IPS-NIHi7 (cell line): ENCODE data around the gene MORN1.
"Not testable (repeated sequence)": the region's sequence is repeated elsewhere in the genome, so short reads cannot be mapped to it uniquely, and the experiment has no call there.

Experiments used
- DNase-seq: peaks from one replicate; pipeline ENCODE4 v3.0.0; 2012; ENCODE audit warnings: mixed read lengths; ENCODE audit errors: extremely low spot score

The MORN1 gene

GRCh38 chr1:2339206-2340085 is 51.9 kb downstream of the MORN1 start:
- DNase-seq: no peak

GRCh38 chr1:2337501-2337900 is 53.9 kb downstream of the MORN1 start:
- no peak for DNase-seq

- no peak for DNase-seq
These were observed 54.3 kb downstream of the MORN1 start for GRCh38 chr1:2337081-2337480.

- no peak for DNase-seq
These were observed 54.9 kb downstream of the MORN1 start for GRCh38 chr1:2336499-2336898.

- no peak for DNase-seq
These were observed 55.5 kb downstream of the MORN1 start for GRCh38 chr1:2335721-2336455.

- no peak for DNase-seq
These were observed 56.3 kb downstream of the MORN1 start for GRCh38 chr1:2334883-2335534.

GRCh38 chr1:2334366-2334765 is 57.0 kb downstream of the MORN1 start:
- no peak for DNase-seq

- not testable (repeated sequence) for DNase-seq
These were observed 59.8 kb downstream of the MORN1 start for GRCh38 chr1:2331580-2331979.

GRCh38 chr1:2331200-2331544 is 60.2 kb downstream of the MORN1 start:
- DNase-seq: no peak

- DNase-seq: no peak
These were observed 60.7 kb downstream of the MORN1 start for GRCh38 chr1:2330519-2331199.

- no peak for DNase-seq
These were observed 61.3 kb downstream of the MORN1 start for GRCh38 chr1:2330035-2330434.

GRCh38 chr1:2328676-2329455 is 62.5 kb downstream of the MORN1 start:
- DNase-seq: no peak

GRCh38 chr1:2327841-2328240 is 63.5 kb downstream of the MORN1 start:
- no peak for DNase-seq

- not testable (repeated sequence) for DNase-seq
These were observed 64.2 kb downstream of the MORN1 start for GRCh38 chr1:2327162-2327561.

- no peak for DNase-seq
These were observed 64.8 kb downstream of the MORN1 start for GRCh38 chr1:2326524-2326923.

GRCh38 chr1:2324553-2325366 is 66.6 kb downstream of the MORN1 start:
- DNase-seq: no peak

GRCh38 chr1:2323451-2323974 is 67.8 kb downstream of the MORN1 start:
- DNase-seq: no peak

GRCh38 chr1:2322581-2323211 is 68.7 kb downstream of the MORN1 start:
- DNase-seq: no peak

GRCh38 chr1:2322065-2322571 is 69.2 kb downstream of the MORN1 start:
- peak; percentile 79 for DNase-seq
